Endodermal cell (in vitro differentiated cells): ENCODE data around the gene BANP. TPM values are rescaled to one million over a fixed set of nuclear protein-coding genes. Genes with fewer than 3 reads are reported as not detected.
"Not testable (repeated sequence)": the region's sequence is repeated elsewhere in the genome, so short reads cannot be mapped to it uniquely, and the experiment has no call there.

Experiments
- DNase-seq: peaks from one replicate; pipeline ENCODE4 v3.0.0-alpha.2; 2017
- H3K27ac ChIP-seq: 2 replicates; pipeline ENCODE4 v1.5.1; 2013; ENCODE audit warnings: mild to moderate bottlenecking, low read depth, low read length, moderate library complexity
- H3K27me3 ChIP-seq: 2 replicates; pipeline ENCODE4 v1.6.1; 2013; ENCODE audit warnings: mild to moderate bottlenecking, low read length, moderate library complexity; ENCODE audit not compliant: insufficient read depth, control insufficient read depth, poor library complexity, severe bottlenecking
- H3K36me3 ChIP-seq: 2 replicates; pipeline ENCODE4 v1.7.0; 2013; ENCODE audit warnings: mild to moderate bottlenecking, low read length, moderate library complexity; ENCODE audit not compliant: control insufficient read depth, insufficient read depth
- H3K4me1 ChIP-seq: one replicate; pipeline ENCODE4 v1.7.0; 2013; ENCODE audit warnings: low read length; ENCODE audit not compliant: control insufficient read depth, insufficient read depth
- H3K4me3 ChIP-seq: 2 replicates; pipeline ENCODE4 v1.5.1; 2013; ENCODE audit warnings: mild to moderate bottlenecking, low read length, moderate library complexity
- H3K9ac ChIP-seq: 2 replicates; pipeline ENCODE4 v1.6.1; 2013; ENCODE audit warnings: mild to moderate bottlenecking, low read length, moderate library complexity; ENCODE audit not compliant: poor library complexity, severe bottlenecking; ENCODE audit errors: extremely low read depth
- H3K9me3 ChIP-seq: 2 replicates; pipeline ENCODE4 v1.6.1; 2013; ENCODE audit warnings: mild to moderate bottlenecking, low read length, moderate library complexity; ENCODE audit not compliant: control insufficient read depth
- H3K27ac Mint-ChIP-seq: 2 replicates; pipeline ENCODE4 v1.8.0; 2020; ENCODE audit warnings: mixed read lengths
- H3K27me3 Mint-ChIP-seq: 2 replicates; pipeline ENCODE4 v1.8.0; 2021; ENCODE audit warnings: mild to moderate bottlenecking, mixed read lengths; ENCODE audit not compliant: insufficient read depth
- H3K36me3 Mint-ChIP-seq: 2 replicates; pipeline ENCODE4 v1.8.0; 2020; ENCODE audit warnings: low read depth, mixed read lengths
- H3K4me1 Mint-ChIP-seq: 2 replicates; pipeline ENCODE4 v1.8.0; 2020; ENCODE audit warnings: mixed read lengths
- H3K4me3 Mint-ChIP-seq: 2 replicates; pipeline ENCODE4 v1.8.0; 2020; ENCODE audit warnings: mild to moderate bottlenecking, moderate library complexity, mixed read lengths
- H3K9me3 Mint-ChIP-seq: 2 replicates; pipeline ENCODE4 v1.8.0; 2020; ENCODE audit warnings: mild to moderate bottlenecking, mixed read lengths
- WGBS, 2 experiments: methylation state at CpG; one replicate each; pipeline versions ENCODE4 v1.1.5 to v1.1.7; 2013; ENCODE audit warnings: missing lambda C conversion rate in 2 of 2, mixed read lengths in 1 of 2; ENCODE audit not compliant: insufficient coverage in 1 of 2, insufficient read length in 1 of 2; 5-methylcytosine and 5-hydroxymethylcytosine counted together
- total RNA-seq, 2 donors: library from RNA; stranded (reverse); fragmentation: NEBNext Ultra II Directional in 1 of 2; extraction: Animal tissue kit (Norgen Biotek cat#: 25700) in 1 of 2; gene quantifications; 2 replicates in 1 of 2; 3 replicates in 1 of 2; pipeline ENCODE4 v1.2.1, GENCODE V29; 2021
- TF ChIP-seq, protein P1 (sequence below): fragments of 200-600 bp; sonication (generic); conservative IDR thresholded peaks from 2 replicates; pipeline ENCODE4 v1.5.0; 2021; ENCODE audit warnings: antibody characterized with exemption, mild to moderate bottlenecking

BANP gene
- total RNA-seq, 2 donors from 2014 or later, result 39.5 to 45.5 TPM

- H3K27ac ChIP-seq, H3K9me3 ChIP-seq, H3K9ac ChIP-seq, H3K36me3 Mint-ChIP-seq, H3K4me1 Mint-ChIP-seq, H3K27me3 ChIP-seq, H3K4me1 ChIP-seq, H3K4me3 ChIP-seq, DNase-seq, H3K27ac Mint-ChIP-seq, H3K4me3 Mint-ChIP-seq, H3K27me3 Mint-ChIP-seq, H3K36me3 ChIP-seq: not testable (repeated sequence)
- TF ChIP-seq, protein P1, sequence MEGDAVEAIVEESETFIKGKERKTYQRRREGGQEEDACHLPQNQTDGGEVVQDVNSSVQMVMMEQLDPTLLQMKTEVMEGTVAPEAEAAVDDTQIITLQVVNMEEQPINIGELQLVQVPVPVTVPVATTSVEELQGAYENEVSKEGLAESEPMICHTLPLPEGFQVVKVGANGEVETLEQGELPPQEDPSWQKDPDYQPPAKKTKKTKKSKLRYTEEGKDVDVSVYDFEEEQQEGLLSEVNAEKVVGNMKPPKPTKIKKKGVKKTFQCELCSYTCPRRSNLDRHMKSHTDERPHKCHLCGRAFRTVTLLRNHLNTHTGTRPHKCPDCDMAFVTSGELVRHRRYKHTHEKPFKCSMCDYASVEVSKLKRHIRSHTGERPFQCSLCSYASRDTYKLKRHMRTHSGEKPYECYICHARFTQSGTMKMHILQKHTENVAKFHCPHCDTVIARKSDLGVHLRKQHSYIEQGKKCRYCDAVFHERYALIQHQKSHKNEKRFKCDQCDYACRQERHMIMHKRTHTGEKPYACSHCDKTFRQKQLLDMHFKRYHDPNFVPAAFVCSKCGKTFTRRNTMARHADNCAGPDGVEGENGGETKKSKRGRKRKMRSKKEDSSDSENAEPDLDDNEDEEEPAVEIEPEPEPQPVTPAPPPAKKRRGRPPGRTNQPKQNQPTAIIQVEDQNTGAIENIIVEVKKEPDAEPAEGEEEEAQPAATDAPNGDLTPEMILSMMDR, result peak; percentile 24
- WGBS, 2 experiments, result 86 to 93% methylated on average over 15 to 23 of the region's 25 CpGs
- peaks cover 23% of the 10 kb centered on the region for H3K9me3 Mint-ChIP-seq
Observed at GRCh38 chr16:88098731-88099562, 147.7 kb downstream of the BANP start.

DNA sequence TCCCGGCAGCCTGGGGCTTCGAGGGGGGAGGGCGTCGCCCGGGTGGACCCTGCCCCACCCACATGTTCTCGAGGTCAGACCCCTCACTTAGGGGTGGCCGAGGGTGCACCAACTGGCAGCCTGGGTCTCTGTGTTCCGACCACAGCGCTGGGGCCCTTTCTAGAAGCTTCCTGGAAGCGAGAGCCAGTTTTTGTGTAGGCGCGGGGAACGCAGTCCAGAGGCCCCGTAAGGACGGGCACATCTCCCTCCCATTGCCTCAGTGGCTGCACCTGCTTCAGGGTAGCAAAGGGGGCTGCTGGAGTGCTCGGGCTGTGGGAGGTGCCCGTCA is 148.3 kb downstream of the BANP start:
- H3K4me1 Mint-ChIP-seq, result no peaks in the 10 kb centered on the region
- peaks cover 23% of the 10 kb centered on the region for H3K9me3 Mint-ChIP-seq
- TF ChIP-seq, protein P1, result no peak
- Histone ChIP-seq H3K4me3 (no peak overlapping the region), H3K9me3 (no peaks in the 10 kb centered on the region), H3K27me3 (no peaks in the 10 kb centered on the region), H3K36me3 (no peaks in the 10 kb centered on the region), H3K9ac (no peak overlapping the region), H3K27ac (no peak overlapping the region), H3K4me1 (no peaks in the 10 kb centered on the region)
- H3K27ac Mint-ChIP-seq, result no peak overlapping the region
- no peaks in the 10 kb centered on the region for H3K36me3 Mint-ChIP-seq
- DNase-seq, result no peak
- WGBS, 2 experiments, result 88 to 95% methylated on average over 8 to 17 of the region's 17 CpGs
- H3K4me3 Mint-ChIP-seq, result no peak overlapping the region
- H3K27me3 Mint-ChIP-seq, result peaks cover 2% of the 10 kb centered on the region

DNA sequence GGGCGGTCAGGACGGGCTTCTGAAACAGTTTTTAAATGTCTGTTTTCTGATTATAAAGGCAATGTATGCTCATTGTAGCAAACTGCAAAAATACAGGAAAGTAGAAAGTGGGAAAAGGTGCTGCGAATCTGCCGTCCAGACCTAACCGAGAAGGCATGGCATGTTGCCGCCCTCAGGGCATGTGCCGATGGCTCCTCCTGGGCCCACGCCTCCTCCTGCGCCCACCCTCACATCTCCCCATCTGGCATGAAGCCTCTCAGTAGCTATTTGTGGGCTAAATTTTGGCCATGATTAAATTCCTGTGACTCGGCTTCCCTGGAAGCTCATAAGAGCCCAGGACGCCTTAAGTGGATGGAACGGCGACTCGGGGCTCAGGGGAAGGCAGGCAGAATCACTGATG is 148.7 kb downstream of the BANP start:
- not testable (repeated sequence) for H3K9me3 ChIP-seq, H3K4me3 Mint-ChIP-seq, H3K36me3 ChIP-seq, H3K36me3 Mint-ChIP-seq, H3K27me3 Mint-ChIP-seq, H3K9ac ChIP-seq, H3K27ac ChIP-seq, H3K4me1 ChIP-seq, H3K4me1 Mint-ChIP-seq, H3K27me3 ChIP-seq, H3K27ac Mint-ChIP-seq, DNase-seq, H3K4me3 ChIP-seq
- H3K9me3 Mint-ChIP-seq, result peaks cover 23% of the 10 kb centered on the region
- WGBS, 2 experiments, result 91 to 95% methylated on average over 9 to 12 of the region's 14 CpGs

DNA sequence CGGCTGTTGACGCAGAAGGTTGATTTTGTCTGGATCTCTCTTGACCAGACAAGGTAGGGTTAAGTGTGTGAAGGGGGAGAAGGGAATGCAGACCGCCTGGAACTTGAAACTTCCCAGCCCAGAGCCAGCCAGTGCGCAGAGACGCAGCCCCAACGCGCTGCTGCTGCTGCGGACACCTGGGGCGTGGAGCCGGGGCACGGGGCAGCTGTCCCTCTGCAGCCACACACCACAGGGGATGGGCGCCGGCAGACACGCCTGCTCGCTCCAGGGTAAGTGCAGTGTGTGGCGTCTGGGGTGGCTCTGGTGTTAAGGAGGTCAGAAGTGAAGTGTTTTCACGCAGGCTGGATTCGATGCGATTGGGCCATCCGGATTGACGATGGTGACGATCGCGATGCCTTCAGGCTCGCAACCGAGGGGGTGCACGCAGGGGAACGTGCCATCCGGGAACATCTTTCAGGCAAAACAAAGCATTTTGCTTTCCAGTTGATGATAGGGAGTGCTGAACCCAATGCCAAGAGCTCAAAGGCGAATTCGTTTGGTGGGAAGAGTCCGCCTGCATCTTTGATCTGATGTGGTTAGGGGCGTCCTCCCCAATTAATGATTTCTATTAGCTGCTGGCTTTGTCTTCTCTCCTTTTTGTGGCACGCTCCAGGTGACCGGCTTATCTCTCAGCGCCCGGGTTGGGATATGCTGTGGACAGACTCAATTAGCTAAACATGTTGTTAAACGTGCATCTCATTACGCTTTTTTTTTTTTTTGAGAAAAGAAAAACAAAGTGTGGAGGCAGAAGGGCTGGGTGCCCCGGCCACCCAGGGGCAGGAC is 149.8 kb downstream of the BANP start:
- H3K9ac ChIP-seq, H3K27me3 Mint-ChIP-seq, H3K4me1 ChIP-seq, H3K9me3 ChIP-seq, H3K27me3 ChIP-seq, H3K36me3 ChIP-seq, H3K27ac ChIP-seq, DNase-seq, H3K4me3 ChIP-seq, H3K36me3 Mint-ChIP-seq, H3K4me1 Mint-ChIP-seq, H3K4me3 Mint-ChIP-seq, H3K27ac Mint-ChIP-seq: not testable (repeated sequence)
- 56 to 66% methylated on average over 17 to 37 of the region's 40 CpGs for WGBS, 2 experiments
- peaks cover 16% of the 10 kb centered on the region for H3K9me3 Mint-ChIP-seq

- H3K4me1 Mint-ChIP-seq, DNase-seq, H3K27me3 Mint-ChIP-seq, H3K4me3 ChIP-seq, H3K27ac ChIP-seq, H3K9me3 ChIP-seq, H3K9ac ChIP-seq, H3K36me3 ChIP-seq, H3K36me3 Mint-ChIP-seq, H3K27me3 ChIP-seq, H3K4me1 ChIP-seq, H3K4me3 Mint-ChIP-seq, H3K27ac Mint-ChIP-seq, H3K9me3 Mint-ChIP-seq: not testable (repeated sequence)
- WGBS, 2 experiments, result 72 to 87% methylated on average over 8 to 19 of the region's 21 CpGs
Observed at GRCh38 chr16:88101623-88102105, 150.4 kb downstream of the BANP start.
